HG03558 (cell line): ENCODE data around the gene FAM216A.
"Not testable (repeated sequence)": the region's sequence is repeated elsewhere in the genome, so short reads cannot be mapped to it uniquely, and the experiment has no call there.

Source experiments
- ATAC-seq: cut with Tn5 transposase; IDR thresholded peaks from one replicate; pipeline ENCODE4 v1.9.1; 2021; ENCODE audit warnings: moderate number of reproducible peaks; ENCODE audit not compliant: unreplicated experiment; ENCODE audit errors: extremely low read depth

FAM216A gene, protein sequence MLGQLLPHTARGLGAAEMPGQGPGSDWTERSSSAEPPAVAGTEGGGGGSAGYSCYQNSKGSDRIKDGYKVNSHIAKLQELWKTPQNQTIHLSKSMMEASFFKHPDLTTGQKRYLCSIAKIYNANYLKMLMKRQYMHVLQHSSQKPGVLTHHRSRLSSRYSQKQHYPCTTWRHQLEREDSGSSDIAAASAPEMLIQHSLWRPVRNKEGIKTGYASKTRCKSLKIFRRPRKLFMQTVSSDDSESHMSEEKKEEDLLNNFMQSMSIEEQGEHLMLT

GRCh38 chr12:110468214-110469048, at the start of gene FAM216A, which contains the start of gene GPN3:
Gene FAM216A (plus strand): TSS chr12:110468845. CDS start chr12:110468876, 31 bp downstream.
Gene GPN3 (minus strand): TSS chr12:110468257. CDS start chr12:110468203, 54 bp downstream.
- peak; percentile 56 for ATAC-seq

DNA sequence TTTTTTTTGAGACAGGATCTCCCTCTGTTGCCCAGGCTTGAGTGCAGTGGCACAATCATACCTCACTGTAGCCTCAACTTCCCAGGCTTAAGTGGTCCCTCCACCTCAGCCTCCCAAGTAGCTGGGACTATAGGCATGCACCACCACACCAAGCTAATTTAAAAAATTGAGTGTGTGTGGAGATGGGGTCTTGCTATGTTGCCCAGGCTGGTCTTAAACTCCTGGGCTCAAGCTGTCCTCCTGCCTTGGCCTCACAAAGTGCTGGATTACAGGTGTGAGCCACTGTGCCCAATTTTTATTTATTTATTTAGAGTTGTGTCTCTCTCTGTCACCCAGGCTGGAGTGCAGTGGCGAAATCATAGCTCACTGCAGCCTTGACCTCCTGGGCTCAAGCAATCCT, 48.0 kb upstream of the FAM216A start:
- not testable (repeated sequence) for ATAC-seq

GRCh38 chr12:110421159-110421661, 47.4 kb upstream of the FAM216A start:
- ATAC-seq, result no peak

GRCh38 chr12:110421701-110422100, 46.9 kb upstream of the FAM216A start:
- ATAC-seq, result no peak

DNA sequence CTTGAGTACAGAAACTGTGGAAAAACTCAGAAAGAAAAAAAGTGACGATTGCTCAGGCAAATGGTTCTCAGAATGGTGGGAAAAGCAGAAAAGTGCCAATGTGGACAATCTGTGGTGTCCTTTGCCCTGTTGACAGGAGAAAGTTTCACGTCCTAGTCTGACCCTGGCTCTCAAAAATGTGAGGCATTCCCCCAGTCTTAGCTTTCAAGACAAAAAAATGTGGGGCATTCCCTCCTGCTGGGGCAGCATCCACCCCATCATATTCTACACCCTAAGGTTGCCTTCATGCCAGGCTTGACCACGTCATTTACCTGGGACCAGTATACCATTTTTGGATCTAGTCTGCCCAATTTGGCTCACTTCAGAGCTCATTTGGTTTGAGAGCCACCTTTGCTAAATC, 44.4 kb upstream of the FAM216A start:
- no peak for ATAC-seq

DNA sequence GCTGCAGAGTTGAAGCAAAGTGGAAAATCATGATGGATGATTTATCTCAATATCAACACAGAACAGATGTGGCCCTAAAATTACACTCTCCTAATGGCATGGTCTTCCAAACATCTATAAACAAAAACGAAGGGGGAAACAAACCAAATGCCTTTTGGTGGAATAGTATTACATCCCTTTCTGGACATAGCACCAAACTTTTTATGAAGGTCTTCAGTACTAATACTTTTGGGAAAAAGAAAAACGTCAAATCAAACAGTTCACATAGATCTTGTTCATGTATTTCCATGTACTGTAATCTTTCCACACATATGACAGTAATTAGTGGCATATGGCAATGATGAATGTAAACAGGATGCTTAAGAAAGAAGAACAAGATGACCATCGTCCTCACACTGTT, 42.2 kb upstream of the FAM216A start:
- ATAC-seq, result no peak

GRCh38 chr12:110429676-110430075, 39.0 kb upstream of the FAM216A start:
- ATAC-seq, result not testable (repeated sequence)

DNA sequence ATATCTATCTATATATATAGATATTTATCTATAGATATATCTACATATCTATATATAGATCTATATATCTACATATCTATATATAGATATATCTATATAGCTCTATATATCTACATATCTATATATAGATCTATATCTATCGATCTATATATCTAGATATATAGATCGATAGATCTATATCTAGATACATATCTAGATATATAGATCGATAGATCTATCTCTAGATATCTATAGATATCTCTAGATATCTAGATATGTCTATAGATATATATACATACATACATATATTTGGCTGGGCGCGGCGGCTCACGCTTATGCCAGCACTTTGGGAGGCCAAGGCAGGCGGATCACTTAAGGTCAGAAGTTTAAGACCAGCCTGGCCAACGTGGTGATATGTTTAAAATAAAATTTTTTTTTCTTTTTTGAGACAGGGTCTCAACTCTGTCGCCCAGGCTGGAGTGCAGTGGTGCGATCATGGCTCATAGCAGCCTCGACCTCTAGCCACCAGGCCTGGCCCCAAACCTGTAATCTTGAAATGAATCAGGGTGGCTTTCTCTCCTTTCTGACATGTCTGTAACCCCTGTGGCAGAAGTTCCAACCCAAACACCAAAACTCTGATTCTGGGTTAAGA, 36.6 kb upstream of the FAM216A start:
- no peak for ATAC-seq

GRCh38 chr12:110436231-110436630, 32.4 kb upstream of the FAM216A start:
- no peak for ATAC-seq

DNA sequence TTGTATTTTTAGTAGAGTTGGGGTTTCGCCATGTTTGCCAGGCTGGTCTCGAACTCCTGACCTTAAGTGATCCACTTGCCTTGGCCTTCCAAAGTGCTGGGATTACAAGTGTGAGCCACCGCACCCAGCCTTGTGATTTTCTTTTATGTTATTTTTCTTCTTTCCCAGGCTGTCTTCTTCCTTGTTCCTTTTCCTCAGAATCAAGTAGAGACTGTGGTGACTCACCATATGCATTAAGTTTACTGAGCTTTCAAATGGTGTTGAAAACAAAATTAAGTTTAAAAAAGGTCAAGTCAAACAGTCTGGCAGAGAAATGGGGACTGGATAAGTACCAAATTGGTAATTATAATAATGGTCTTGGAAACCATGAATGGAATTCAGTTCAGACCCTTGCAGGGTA, 24.2 kb upstream of the FAM216A start:
- ATAC-seq, result no peak

GRCh38 chr12:110449799-110450497, 18.7 kb upstream of the FAM216A start, which contains the start of gene ARPC3:
Gene ARPC3 (minus strand): TSS chr12:110450337. CDS start chr12:110450260, 77 bp downstream.
- peak; percentile 70 for ATAC-seq

DNA sequence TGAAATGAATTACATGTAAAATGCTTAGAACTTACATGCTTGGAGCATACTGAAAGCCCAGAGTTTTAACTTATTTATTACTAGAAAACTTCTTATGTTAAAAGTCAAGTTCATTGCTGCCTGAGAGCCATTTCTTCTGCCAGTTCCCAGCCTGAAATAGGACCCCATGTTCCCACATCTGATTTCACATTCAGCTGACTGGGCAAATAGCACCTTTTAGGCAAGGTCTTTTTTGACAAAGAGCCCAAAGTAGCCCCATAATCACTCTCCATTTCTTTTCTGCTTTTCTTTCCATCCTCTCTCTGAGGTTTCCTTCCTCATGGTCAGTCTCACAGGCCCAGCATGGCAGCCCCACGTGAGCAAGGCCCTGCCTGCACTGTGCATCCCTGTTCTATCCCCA, 17.4 kb upstream of the FAM216A start:
- ATAC-seq, result no peak

- ATAC-seq, result no peak
These were observed 14.9 kb upstream of the FAM216A start for GRCh38 chr12:110453569-110454296.

DNA sequence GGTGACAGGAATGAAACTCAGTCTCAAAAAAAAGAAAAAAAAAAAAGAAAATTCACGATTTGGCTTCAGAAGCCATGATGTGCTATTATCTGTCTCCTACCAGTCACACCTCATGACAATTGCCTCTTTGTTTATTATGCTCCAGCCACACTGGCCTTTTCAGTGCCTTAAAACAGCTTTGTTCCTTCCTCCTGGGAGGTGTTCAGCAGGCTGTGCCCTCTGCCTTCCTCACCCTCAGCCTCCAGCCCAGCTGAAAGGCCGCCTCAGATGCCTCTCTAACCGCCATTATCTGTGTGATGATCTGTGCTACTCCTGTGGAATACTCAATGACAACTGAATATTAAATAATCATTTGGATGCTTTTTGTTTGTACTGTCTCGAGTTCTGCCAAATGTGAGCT, 9.9 kb upstream of the FAM216A start:
- no peak for ATAC-seq

- not testable (repeated sequence) for ATAC-seq
These were observed 7.5 kb upstream of the FAM216A start for GRCh38 chr12:110461189-110461588.

- no peak for ATAC-seq
These were observed 3.6 kb upstream of the FAM216A start for GRCh38 chr12:110465024-110465423.

DNA sequence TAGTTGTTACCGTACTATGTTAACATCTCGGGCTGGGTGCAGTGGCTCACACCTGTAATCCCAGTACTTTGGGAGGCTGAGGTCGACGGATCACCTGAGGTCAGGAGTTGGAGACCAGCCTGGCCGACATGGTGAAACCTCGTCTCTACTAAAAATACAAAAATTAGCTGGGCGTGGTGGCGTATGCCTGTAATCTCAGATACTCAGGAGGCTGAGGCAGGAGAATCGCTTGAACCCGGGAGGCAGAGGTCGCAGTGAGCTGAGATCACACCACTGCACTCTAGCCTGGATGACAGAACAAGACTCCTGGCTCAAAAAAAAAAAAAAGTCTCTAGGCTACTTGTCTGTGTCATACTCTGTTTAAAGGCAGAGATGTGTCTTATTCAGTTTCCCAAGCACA, 2.9 kb upstream of the FAM216A start:
- not testable (repeated sequence) for ATAC-seq

DNA sequence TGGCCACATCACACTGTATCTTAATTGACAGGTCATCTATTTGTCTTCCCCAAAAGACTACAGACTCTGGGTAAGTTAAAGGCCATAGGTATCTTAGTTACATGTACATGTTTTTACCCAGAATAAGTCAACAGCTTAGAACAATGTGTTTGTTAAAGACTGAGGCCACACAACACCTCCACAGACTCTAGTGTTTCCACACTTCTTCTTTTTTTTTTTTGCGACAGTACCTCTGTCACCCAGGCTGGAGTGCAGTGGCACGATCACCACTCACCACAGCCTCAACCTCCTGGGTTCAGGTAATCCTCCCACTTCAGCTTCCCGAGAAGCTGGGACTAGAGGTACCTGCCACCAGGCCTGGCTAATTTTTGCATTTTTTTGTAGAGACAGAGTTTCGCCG, 1.9 kb upstream of the FAM216A start:
- ATAC-seq, result no peak

- ATAC-seq, result no peak
These were observed 815 bp upstream of the FAM216A start for GRCh38 chr12:110467847-110468213.
